B cell (primary cell): Measurements from ENCODE around the gene STH. TPM values are rescaled to one million over a fixed set of nuclear protein-coding genes. Genes with fewer than 3 reads are reported as not detected.

Source experiments
- ATAC-seq: fragments of 200-7000 bp; cut with Tn5 transposase; one replicate; pipeline ENCODE4 v1.10.0; 2021; ENCODE audit warnings: low read depth, mild to moderate bottlenecking, moderate number of reproducible peaks, moderate library complexity
- CTCF ChIA-PET: fragments of 350-600 bp; sonication (Branson Sonifier 250); formaldehyde crosslinking; loops from one replicate; lab custom pipeline; 2021; ENCODE audit warnings: antibody characterized with exemption, inconsistent platforms; lab: Charles Lee
- POLR2A ChIA-PET: fragments of 350-600 bp; sonication (Branson Sonifier 250); formaldehyde crosslinking; loops from one replicate; lab custom pipeline; 2021; ENCODE audit warnings: antibody characterized with exemption; lab: Charles Lee
- DNase-seq: peaks from one replicate; pipeline ENCODE4 v3.0.0; 2013
- H2AFZ ChIP-seq: 2 replicates; pipeline ENCODE4 v1.6.1; 2012; ENCODE audit warnings: mild to moderate bottlenecking, low read depth, low read length; ENCODE audit not compliant: insufficient read depth, poor library complexity, severe bottlenecking
- H3K27ac ChIP-seq, 2 donors: 1 replicate in 1 of 2; 2 replicates in 1 of 2; pipeline ENCODE4 v1.5.1; 2012 to 2013; ENCODE audit warnings: low read length in 2 of 2, mild to moderate bottlenecking in 2 of 2, moderate library complexity in 1 of 2
- H3K27me3 ChIP-seq, 4 experiments: fragments of 200-600 bp in 1 of 4; sonication (generic) in 1 of 4; replicated peaks in 1 of 4; 1 replicate in 2 of 4; 2 replicates in 2 of 4; pipeline versions ENCODE4 v1.6.1 to v1.7.0; 2013 to 2016; ENCODE audit warnings: low read length in 3 of 4, mild to moderate bottlenecking in 2 of 4, mixed read lengths in 1 of 4, moderate library complexity in 1 of 4; ENCODE audit not compliant: insufficient read depth in 4 of 4, control insufficient read depth in 3 of 4; ENCODE audit errors: control extremely low read depth in 1 of 4
- H3K36me3 ChIP-seq, 2 experiments: replicated peaks in 1 of 2; 1 replicate in 1 of 2; 2 replicates in 1 of 2; pipeline versions ENCODE4 v1.6.1 to v1.7.1; 2013; ENCODE audit warnings: low read length in 1 of 2; ENCODE audit not compliant: insufficient read depth in 2 of 2, control insufficient read depth in 1 of 2; ENCODE audit errors: control extremely low read depth in 1 of 2, extremely low read depth in 1 of 2
- H3K4me1 ChIP-seq, 2 donors: fragments of 200-600 bp in 1 of 2; sonication (generic) in 1 of 2; 1 replicate in 1 of 2; 2 replicates in 1 of 2; pipeline versions ENCODE4 v1.5.1 to v1.6.1; 2013 to 2017; ENCODE audit warnings: low read length in 2 of 2; ENCODE audit not compliant: control insufficient read depth in 2 of 2, insufficient read depth in 2 of 2
- H3K4me2 ChIP-seq: replicated peaks from 2 replicates; pipeline ENCODE3; 2012; ENCODE audit warnings: mild to moderate bottlenecking, low read depth, low read length; ENCODE audit not compliant: poor library complexity, severe bottlenecking
- H3K4me3 ChIP-seq, 5 experiments: fragments of 200-600 bp in 1 of 5; sonication (generic) in 1 of 5; 1 replicate in 3 of 5; 2 replicates in 2 of 5; pipeline versions ENCODE4 v1.5.1 to v1.7.0; 2011 to 2016; ENCODE audit warnings: low read length in 4 of 5, mild to moderate bottlenecking in 4 of 5, low read depth in 2 of 5, control low read depth in 1 of 5, moderate library complexity in 1 of 5; ENCODE audit not compliant: insufficient read depth in 1 of 5; ENCODE audit errors: control extremely low read depth in 1 of 5, extremely low read depth in 1 of 5
- H3K79me2 ChIP-seq: fragments of 200-600 bp; sonication (generic); one replicate; pipeline ENCODE4 v1.6.0; 2016; ENCODE audit warnings: low read length; ENCODE audit not compliant: control insufficient read depth, insufficient read depth
- H3K9ac ChIP-seq: fragments of 200-600 bp; sonication (generic); 2 replicates; pipeline ENCODE4 v1.6.1; 2017; ENCODE audit warnings: mild to moderate bottlenecking, low read length, moderate library complexity
- H3K9me3 ChIP-seq, 3 donors: one replicate each; pipeline versions ENCODE4 v1.6.1 to v1.7.1; 2013; ENCODE audit warnings: low read length in 2 of 3; ENCODE audit not compliant: control insufficient read depth in 2 of 3, insufficient read depth in 1 of 3; ENCODE audit errors: control extremely low read depth in 1 of 3
- H4K20me1 ChIP-seq: 2 replicates; pipeline ENCODE4 v1.6.0; 2012; ENCODE audit warnings: mild to moderate bottlenecking, low read length; ENCODE audit not compliant: insufficient read depth, control insufficient read depth, poor library complexity, severe bottlenecking
- H3K27ac Mint-ChIP-seq: one replicate; pipeline ENCODE4 v1.8.0; 2021; ENCODE audit warnings: mixed read lengths
- H3K27me3 Mint-ChIP-seq: one replicate; pipeline ENCODE4 v1.8.0; 2021; ENCODE audit warnings: mixed read lengths
- H3K4me1 Mint-ChIP-seq: one replicate; pipeline ENCODE4 v1.8.0; 2021; ENCODE audit warnings: mixed read lengths
- H3K4me3 Mint-ChIP-seq: one replicate; pipeline ENCODE4 v1.8.0; 2021; ENCODE audit warnings: mixed read lengths
- H3K9me3 Mint-ChIP-seq: one replicate; pipeline ENCODE4 v1.8.0; 2022; ENCODE audit warnings: mixed read lengths; ENCODE audit not compliant: insufficient read depth
- CTCF ChIP-seq: fragments of 200-600 bp; IDR thresholded peaks from one replicate; pipeline ENCODE4 v1.8.0; 2022; ENCODE audit warnings: antibody characterized with exemption, mild to moderate bottlenecking
- EZH2 ChIP-seq: IDR thresholded peaks from 2 replicates; pipeline ENCODE4 v1.6.1; 2012; ENCODE audit warnings: borderline replicate concordance, low read depth, mild to moderate bottlenecking, moderate library complexity, low read length; ENCODE audit not compliant: insufficient read depth, poor library complexity, severe bottlenecking
- WGBS: methylation state at CpG from one replicate; pipeline ENCODE4 v1.1.5; 2013; ENCODE audit warnings: missing lambda C conversion rate; ENCODE audit not compliant: insufficient coverage; 5-methylcytosine and 5-hydroxymethylcytosine counted together
- intact Hi-C: fragments of 100-400 bp; cut with micrococcal nuclease; formaldehyde crosslinking; loops from one replicate; pipeline ENCODE4 v1.10.0; 2022
- polyA plus RNA-seq: library from polyadenylated mRNA; depleted of rRNA; stranded (reverse); fragments of >200 nt; gene quantifications from 2 replicates; pipeline ENCODE4 v1.2.3, GENCODE V29; 2012
- total RNA-seq, 2 donors: library from RNA; stranded (reverse); fragments of 120-200 nt in 1 of 2; gene quantifications; 1 replicate in 1 of 2; 2 replicates in 1 of 2; pipeline versions ENCODE4 v1.2.3 to v1.2.4, GENCODE V29; 2013 to 2022

Gene STH
- total and polyA plus RNA-seq, 2 donors (not counting 1 experiment from before 2014, with no cell fraction given) = not detected

- H3K36me3 ChIP-seq = peaks cover 6 to 61% of the 10 kb centered on the region in 2 experiments
- no peak overlapping the region for H3K27ac Mint-ChIP-seq
- no peak overlapping the region for H3K4me3 Mint-ChIP-seq
- no peaks in the 10 kb centered on the region for H3K27me3 ChIP-seq
- H3K9me3 Mint-ChIP-seq = no peaks in the 10 kb centered on the region
- no peak overlapping the region for H3K27ac ChIP-seq
- whole genome bisulfite sequencing = 96% methylated on average over 16 of the region's 16 CpGs
- intact Hi-C loops = no loop called here
- peaks cover 32 to 37% of the 10 kb centered on the region in 2 donors for H3K4me1 ChIP-seq
- no peak overlapping the region for H3K4me2 ChIP-seq
- DNase-seq (no peak), ATAC-seq (no peak)
- no peaks in the 10 kb centered on the region for H4K20me1 ChIP-seq
- H3K9me3 ChIP-seq = peaks cover 0 to 3% (median 2%) of the 10 kb centered on the region in 3 donors
- TF ChIP-seq CTCF (no peak), EZH2 (no peak)
- H3K79me2 ChIP-seq = no peaks in the 10 kb centered on the region
- no peaks in the 10 kb centered on the region for H3K27me3 Mint-ChIP-seq
- no peak overlapping the region for H3K9ac ChIP-seq
- ChIA-PET CTCF (interaction anchor here (1.6 to 6.2 kb wide), 2 partner anchors 13 to 29 kb away, joined by 5 to 43 read pairs; no protein-coding TSS in a partner anchor), POLR2A (no interaction called here)
- H3K4me3 ChIP-seq = no peak overlapping the region
- H3K4me1 Mint-ChIP-seq = peaks cover 36% of the 10 kb centered on the region
- no peak overlapping the region for H2AFZ ChIP-seq
These were observed 32.4 kb downstream of the STH start for GRCh38 chr17:46031440-46031839.

- Mint-ChIP-seq H3K27me3 (no peaks in the 10 kb centered on the region), H3K9me3 (no peaks in the 10 kb centered on the region), H3K4me1 (peaks cover 31% of the 10 kb centered on the region), H3K27ac (no peak overlapping the region), H3K4me3 (no peak overlapping the region)
- Histone ChIP-seq H2AFZ (no peak overlapping the region), H3K4me3 (no peak overlapping the region), H3K9ac (no peak overlapping the region), H3K4me2 (no peak overlapping the region), H3K27me3 (no peaks in the 10 kb centered on the region), H3K79me2 (no peaks in the 10 kb centered on the region), H3K4me1 (peaks cover 27 to 32% of the 10 kb centered on the region in 2 donors), H3K27ac (no peak overlapping the region), H3K36me3 (peaks cover 6 to 66% of the 10 kb centered on the region in 2 experiments), H4K20me1 (no peaks in the 10 kb centered on the region), H3K9me3 (peaks cover 0 to 3% (median 2%) of the 10 kb centered on the region in 3 donors)
- ATAC-seq (no peak), DNase-seq (no peak)
- ChIA-PET POLR2A (no interaction called here), CTCF (interaction anchor here (1.6 kb wide), 1 partner anchor 13 kb away, joined by 5 read pairs; no protein-coding TSS in a partner anchor)
- TF ChIP-seq EZH2 (no peak), CTCF (no peak)
- intact Hi-C loops = no loop called here
- 92% methylated on average over 7 of the region's 8 CpGs for WGBS
These were observed 32.9 kb downstream of the STH start for GRCh38 chr17:46031920-46032319.
